ENCODE results near the gene CACNA1C. TPM values are rescaled to one million over a fixed set of nuclear protein-coding genes. Genes with fewer than 3 reads are reported as not detected.
A peak's percentile ranks its signal among the peaks of the same experiment; 100 is the strongest.

CACNA1C gene
- total RNA-seq, 4 donors from 2014 or later = 0.38 to 2.4 (median 1.4) TPM

- WGBS, 2 donors = 87 to 95% methylated on average over 8 of the region's 8 CpGs
- H3K4me3 ChIP-seq (ENCODE audit: low read depth, poor library complexity, severe bottlenecking) = no peak overlapping the region
- TF ChIP-seq POLR2A (IDR thresholded peaks at IDR 0.05) = no peak
- no peak for TF ChIP-seq CTCF (IDR thresholded peaks at IDR 0.05)
- intact Hi-C loops (cut with DNase I; ENCODE audit: low total_unique reads) = no loop called here
- peak in 1 of 2 donors; percentile 57 for DNase-seq (ENCODE audit: low spot score in 2 of 2)
Observed at GRCh38 chr12:2477009-2477766, 424.4 kb downstream of the CACNA1C start.

DNA sequence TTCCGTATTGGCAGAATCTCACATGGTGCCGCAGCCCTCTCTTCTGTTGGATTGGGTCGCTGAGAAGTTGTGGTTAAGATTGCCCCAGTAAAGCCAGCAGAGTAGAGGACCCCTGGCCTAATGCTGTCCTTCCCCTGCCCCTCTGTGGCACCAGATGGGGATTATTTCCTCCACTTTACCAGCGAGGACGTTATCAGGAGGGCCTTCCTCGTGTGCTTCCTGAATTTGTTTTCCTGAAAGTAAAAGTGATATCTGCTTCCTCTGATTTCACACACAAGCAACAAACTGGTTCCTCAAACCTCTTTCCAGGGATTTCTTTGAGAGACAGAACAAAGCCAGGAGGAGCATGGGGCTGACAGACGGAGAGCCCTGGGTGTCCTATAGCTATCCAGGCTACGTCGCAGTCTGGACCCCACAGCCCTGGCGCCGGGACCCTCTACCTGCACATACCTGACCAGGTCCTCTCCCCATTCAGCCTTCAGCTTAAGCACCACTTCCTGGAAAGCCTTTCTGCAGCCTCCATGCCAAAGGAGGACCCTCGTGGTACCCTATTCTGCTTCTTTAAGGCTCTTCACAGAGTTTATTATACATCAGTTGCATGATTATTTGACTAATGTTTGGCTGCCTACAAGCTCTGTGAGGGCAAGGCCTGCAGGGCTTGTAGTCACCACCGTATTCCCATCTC, 427.2 kb downstream of the CACNA1C start:
- WGBS, 2 donors = 76 to 81% methylated on average over 13 of the region's 13 CpGs
- intact Hi-C loops (cut with DNase I; ENCODE audit: low total_unique reads) = no loop called here

GRCh38 chr12:2481346-2481745, 428.6 kb downstream of the CACNA1C start:
- intact Hi-C loops (cut with DNase I; ENCODE audit: low total_unique reads) = no loop called here
- no peak overlapping the region for H3K4me3 ChIP-seq (ENCODE audit: low read depth, poor library complexity, severe bottlenecking)
- no peak for TF ChIP-seq CTCF (IDR thresholded peaks at IDR 0.05)
- TF ChIP-seq POLR2A (IDR thresholded peaks at IDR 0.05) = no peak
- WGBS, 2 donors = 84% methylated on average over 8 of the region's 8 CpGs
- DNase-seq (ENCODE audit: low spot score in 2 of 2) = no peak

More for the DNA sequence above, 427.2 kb downstream of the CACNA1C start:
- TF ChIP-seq POLR2A (IDR thresholded peaks at IDR 0.05) (no peak), CTCF (IDR thresholded peaks at IDR 0.05) (no peak)
- no peak overlapping the region for H3K4me3 ChIP-seq (ENCODE audit: low read depth, poor library complexity, severe bottlenecking)
- peak in 1 of 2 donors; percentile 64 for DNase-seq (ENCODE audit: low spot score in 2 of 2)

- intact Hi-C loops (cut with DNase I; ENCODE audit: low total_unique reads) = no loop called here
- no peak overlapping the region for H3K4me3 ChIP-seq (ENCODE audit: low read depth, poor library complexity, severe bottlenecking)
- no peak for TF ChIP-seq CTCF (IDR thresholded peaks at IDR 0.05)
- no peak for TF ChIP-seq POLR2A (IDR thresholded peaks at IDR 0.05)
- peak in 1 of 2 donors; percentile 46 for DNase-seq (ENCODE audit: low spot score in 2 of 2)
- WGBS, 2 donors = 81 to 85% methylated on average over 6 to 8 of the region's 10 CpGs
Observed at GRCh38 chr12:2481951-2482350, 429.2 kb downstream of the CACNA1C start.

- WGBS, 2 donors = 69 to 82% methylated on average over 13 of the region's 13 CpGs
- no peak for TF ChIP-seq CTCF (IDR thresholded peaks at IDR 0.05)
- TF ChIP-seq POLR2A (IDR thresholded peaks at IDR 0.05) = no peak
- peak in 1 of 2 donors; percentile 60 for DNase-seq (ENCODE audit: low spot score in 2 of 2)
- H3K4me3 ChIP-seq (ENCODE audit: low read depth, poor library complexity, severe bottlenecking) = no peak overlapping the region
- intact Hi-C loops (cut with DNase I; ENCODE audit: low total_unique reads) = no loop called here
Observed at GRCh38 chr12:2482938-2483660, 430.3 kb downstream of the CACNA1C start.
